ENCODE results near the gene F2R.
A peak's percentile ranks its signal among the peaks of the same experiment; 100 is the strongest.
"Not testable (repeated sequence)": the region's sequence is repeated elsewhere in the genome, so short reads cannot be mapped to it uniquely, and the experiment has no call there.

The F2R gene

DNA sequence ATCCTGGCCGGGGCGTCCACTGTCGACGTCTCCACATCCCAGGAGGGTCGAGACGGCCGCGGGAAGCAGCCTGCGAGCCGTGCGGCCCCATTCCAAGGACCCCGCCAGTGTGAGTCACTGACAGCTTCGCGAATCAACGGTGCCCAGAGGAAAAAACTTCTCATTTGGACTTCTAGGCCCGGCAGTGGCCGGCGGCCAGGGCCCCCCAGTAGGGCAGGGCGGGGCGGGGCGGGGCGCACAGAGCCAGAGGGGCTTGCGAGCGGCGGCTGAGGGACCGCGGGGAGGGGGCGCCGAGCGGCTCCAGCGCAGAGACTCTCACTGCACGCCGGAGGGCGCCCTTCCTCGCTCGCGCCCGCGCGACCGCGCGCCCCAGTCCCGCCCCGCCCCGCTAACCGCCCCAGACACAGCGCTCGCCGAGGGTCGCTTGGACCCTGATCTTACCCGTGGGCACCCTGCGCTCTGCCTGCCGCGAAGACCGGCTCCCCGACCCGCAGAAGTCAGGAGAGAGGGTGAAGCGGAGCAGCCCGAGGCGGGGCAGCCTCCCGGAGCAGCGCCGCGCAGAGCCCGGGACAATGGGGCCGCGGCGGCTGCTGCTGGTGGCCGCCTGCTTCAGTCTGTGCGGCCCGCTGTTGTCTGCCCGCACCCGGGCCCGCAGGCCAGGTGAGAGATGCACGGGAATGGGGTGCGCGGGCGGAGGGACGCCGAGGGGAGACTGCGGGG is at the start of gene F2R:
F2R (plus strand) TSS at position 391 of the 720 bp plus-strand sequence; CDS start at position 573, 182 bp downstream.
- peak; percentile 76 for DNase-seq (ENCODE audit: low read depth, low spot score)

DNA sequence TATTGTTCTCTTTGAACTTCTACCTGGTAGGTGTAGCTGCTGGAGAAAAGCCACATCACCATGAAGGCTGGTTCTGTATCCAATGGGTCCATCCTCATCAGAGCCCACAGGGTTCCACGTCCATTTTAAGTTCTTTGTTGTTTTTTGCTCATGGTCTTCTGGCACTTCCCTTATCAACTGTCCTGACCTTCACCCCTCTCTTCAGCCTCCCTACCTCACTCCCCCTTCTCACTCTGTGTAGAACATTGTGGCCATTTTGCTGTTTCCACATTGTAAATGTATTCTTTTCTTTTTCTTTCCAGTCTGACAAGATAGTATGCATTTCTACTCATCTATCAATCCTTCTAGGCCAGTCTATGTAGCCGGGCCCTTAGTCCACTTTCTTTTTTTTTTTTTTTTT is 48.4 kb upstream of the F2R start:
- DNase-seq (ENCODE audit: low read depth, low spot score): no peak

GRCh38 chr5:76669245-76669644 is 46.7 kb upstream of the F2R start:
- DNase-seq (ENCODE audit: low read depth, low spot score): no peak

DNA sequence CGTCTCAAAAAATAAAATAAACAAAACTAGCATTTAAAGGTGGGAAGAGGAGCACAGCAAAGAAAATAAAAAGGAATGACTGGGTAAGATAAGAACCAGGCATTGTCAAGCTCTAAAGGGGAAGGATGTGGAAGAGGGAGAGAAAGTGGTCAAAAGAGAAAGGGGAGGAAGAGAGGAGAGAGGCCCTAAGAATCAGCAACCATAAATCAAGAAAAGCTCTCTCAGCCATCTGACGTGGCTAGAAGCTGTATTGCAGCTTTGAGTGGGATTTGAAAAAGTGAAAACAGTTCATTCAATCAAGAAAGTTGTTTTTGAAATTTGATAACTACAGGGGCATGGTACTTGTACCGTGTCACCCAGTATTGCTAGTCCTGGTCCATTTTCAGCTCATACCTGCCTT is 45.4 kb upstream of the F2R start:
- no peak for DNase-seq (ENCODE audit: low read depth, low spot score)

DNA sequence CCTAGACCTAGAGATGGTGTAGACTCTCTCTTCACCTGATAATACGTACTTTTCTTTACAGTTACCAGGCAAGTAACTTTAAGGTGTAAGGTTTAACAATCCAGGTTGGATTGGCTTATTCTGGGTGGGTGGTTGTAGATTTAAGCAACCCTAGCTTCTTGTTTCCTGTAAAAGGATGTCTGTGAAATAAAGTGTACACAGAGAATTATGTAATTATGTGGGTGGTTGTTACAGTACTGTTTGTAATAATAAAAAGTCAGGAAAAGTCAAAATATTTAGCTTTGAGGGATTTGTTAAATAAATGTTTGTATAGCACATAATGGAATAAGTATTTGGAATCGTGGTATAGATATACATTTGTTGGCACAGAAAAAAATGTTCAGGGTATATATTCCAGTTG is 43.7 kb upstream of the F2R start:
- no peak for DNase-seq (ENCODE audit: low read depth, low spot score)

DNA sequence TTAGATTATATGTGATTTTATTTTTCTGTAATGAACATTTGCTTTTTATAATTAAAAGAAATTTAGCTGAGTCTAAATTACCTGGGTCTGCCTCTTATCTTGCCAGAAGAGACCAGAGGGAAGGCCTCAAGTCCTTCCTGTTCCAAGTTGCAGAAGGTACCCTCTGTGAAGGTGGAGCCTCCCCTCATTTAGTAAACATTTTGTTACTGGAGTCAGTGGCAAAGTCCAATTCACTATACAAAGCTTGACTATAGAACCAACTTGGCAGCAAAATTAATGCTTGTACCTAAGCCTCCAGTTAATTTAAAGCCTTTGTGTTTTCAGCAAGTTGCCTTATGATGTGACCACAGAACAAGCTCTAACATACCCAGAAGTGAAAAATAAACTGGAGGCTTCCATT is 42.8 kb upstream of the F2R start:
- no peak for DNase-seq (ENCODE audit: low read depth, low spot score)

DNA sequence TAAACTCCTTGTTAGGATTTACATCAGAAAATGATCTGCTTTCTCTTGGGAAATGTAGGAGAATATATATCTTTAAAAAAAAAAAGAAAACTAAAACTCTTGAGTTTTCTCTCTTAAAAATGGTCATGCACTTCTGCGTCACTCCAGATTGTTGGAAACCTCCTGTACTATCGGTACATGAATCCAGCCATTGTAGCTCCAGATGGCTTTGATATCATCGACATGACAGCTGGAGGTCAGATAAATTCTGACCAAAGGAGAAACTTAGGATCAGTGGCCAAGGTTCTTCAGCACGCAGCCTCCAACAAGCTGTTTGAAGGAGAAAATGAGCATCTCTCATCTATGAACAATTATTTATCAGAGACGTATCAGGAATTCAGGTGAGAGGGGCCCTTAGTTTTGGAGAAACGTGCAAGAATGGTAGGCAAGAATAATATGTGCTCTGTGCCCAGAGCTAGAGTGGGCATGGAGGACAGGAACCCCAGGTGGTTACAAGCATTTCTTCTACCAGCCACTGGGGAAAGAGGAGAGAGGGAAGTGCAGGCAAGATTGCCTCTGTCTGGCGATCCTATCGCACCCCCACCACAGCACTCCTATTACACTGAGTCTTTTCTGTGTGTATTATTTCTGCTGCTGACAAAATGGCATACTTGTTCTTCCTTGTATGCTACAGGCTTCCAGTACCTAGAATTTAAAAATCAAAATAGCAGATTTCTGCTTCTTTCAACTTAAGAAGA is 41.4 kb upstream of the F2R start:
- no peak for DNase-seq (ENCODE audit: low read depth, low spot score)

GRCh38 chr5:76675364-76675763 is 40.6 kb upstream of the F2R start:
- DNase-seq (ENCODE audit: low read depth, low spot score): no peak

DNA sequence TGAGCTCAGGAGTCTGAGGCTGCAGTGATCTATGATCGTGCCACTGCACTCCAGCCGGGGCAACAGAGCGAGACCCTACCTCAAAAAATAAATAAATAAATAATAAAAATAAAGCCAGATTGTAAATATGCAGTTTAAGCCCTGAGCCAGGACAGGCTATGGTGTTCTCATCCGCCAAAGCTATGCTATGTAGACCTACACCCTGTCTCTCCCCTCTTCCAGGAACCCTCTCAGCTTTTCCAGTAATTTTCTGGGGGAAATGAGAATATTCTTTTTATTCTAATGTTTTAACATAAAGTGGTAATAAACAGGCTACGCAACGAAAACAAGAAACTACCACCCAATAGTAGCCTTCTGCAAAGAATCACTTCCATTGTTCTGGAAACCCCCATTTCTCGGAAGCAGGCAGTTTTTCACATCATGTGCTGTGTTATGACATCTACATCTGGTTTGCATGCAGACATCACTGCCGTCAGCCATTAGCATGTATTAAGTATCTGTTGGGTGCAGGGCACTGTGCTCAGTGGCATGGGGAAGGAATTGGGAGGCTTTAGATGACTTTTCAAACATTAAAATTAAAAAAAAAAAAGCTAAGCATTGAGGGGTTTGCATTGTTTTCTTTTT is 38.0 kb upstream of the F2R start:
- no peak for DNase-seq (ENCODE audit: low read depth, low spot score)

DNA sequence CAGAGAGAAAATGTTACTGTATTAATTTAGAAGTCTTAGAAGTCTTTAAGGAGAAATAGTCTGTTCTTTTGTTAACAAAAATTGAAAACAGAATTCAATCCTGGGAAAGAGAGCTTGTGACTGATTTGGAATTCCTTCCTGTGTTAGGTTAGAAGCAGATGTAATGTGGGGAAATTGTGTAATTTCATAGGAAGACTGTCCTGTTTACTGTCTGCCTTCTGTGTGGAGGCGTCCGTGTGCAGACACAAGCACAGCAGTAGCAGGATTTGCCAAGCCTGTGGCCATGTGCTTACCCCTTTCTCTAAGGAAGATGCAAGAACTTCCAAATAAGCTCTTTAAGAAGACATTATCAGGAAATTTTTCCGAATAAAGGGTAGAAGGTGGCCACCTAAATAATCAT is 36.7 kb upstream of the F2R start:
- DNase-seq (ENCODE audit: low read depth, low spot score): no peak

- DNase-seq (ENCODE audit: low read depth, low spot score): not testable (repeated sequence)
Observed at GRCh38 chr5:76680826-76681225, 35.1 kb upstream of the F2R start.

DNA sequence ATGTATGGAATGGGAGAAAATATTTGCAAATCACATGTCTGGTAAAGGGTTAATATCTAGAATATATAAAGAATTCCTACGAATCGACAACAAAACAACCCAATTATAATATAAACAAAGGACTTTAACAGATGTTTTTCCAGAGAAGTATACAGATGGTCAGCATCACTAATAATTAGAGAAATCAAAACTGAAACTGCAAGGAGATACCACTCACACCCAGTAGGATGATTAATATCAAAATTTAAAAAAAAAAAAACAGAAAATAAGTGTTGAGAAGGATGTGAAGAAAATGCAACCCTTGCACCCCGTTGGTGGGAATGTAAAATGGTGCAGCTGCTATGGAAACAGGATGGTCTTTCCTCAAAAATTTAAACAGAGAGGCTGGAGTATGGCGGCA is 34.6 kb upstream of the F2R start:
- no peak for DNase-seq (ENCODE audit: low read depth, low spot score)

- DNase-seq (ENCODE audit: low read depth, low spot score): no peak
Observed at GRCh38 chr5:76682387-76682786, 33.5 kb upstream of the F2R start.

DNA sequence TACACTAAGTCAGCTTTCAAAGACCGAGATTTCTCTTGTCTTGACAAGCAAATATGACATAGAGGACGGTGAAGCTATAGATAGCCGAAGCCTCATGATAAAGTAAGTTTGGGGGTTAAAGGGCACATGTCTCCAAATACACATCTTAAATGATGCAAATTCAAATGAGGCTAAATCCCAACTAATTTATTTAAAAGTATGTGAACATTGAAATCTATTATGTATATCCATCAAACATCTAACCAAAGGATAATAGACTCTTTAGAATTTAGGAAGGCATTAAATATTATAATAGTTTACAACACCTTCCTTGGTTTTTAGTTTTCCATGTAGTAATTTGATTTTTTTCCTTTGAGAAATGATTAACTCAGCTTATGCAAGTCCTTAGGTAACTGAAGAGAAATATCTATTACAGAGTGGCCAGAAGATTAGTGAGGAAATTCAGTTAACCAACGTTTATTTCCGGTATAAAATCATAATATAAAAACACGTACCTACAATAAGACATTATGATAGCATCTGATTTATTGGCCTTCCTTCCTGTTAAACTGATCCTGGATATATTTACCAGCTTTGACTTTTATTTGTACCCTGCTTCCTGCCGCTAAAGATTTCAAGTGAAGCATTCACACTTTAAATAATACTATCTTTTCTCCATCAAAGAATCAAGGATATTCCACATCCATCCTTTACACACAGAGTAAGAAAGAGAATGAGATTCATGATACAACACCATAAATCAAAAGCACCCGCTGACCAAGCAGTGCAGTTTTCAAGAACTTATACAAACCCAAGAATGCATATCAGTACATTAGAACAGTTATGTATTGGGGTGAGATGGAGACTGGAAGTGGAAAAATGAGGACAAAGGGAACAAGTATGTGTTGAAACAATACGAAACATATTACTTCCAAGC is 31.9 kb upstream of the F2R start:
- DNase-seq (ENCODE audit: low read depth, low spot score): no peak

- DNase-seq (ENCODE audit: low read depth, low spot score): no peak
Observed at GRCh38 chr5:76684756-76685519, 31.0 kb upstream of the F2R start.

DNA sequence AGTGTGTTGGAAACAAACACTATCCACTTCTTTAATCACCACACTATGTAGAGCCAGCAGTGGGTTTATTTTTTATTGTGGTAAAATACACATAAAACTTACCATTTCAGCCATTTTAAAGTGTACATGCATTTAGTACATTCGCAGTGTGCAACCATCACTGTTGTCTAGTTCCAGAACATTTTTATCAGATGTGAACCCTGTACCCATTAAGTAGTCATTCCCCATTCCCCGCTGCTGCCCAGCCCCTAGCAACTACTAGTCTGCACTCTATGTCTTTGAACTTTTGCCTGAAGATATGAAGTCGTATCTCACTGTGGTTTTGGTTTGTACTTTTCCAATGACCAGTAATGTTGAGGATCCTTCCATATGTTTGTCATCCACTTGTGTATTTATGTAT is 30.2 kb upstream of the F2R start:
- no peak for DNase-seq (ENCODE audit: low read depth, low spot score)

DNA sequence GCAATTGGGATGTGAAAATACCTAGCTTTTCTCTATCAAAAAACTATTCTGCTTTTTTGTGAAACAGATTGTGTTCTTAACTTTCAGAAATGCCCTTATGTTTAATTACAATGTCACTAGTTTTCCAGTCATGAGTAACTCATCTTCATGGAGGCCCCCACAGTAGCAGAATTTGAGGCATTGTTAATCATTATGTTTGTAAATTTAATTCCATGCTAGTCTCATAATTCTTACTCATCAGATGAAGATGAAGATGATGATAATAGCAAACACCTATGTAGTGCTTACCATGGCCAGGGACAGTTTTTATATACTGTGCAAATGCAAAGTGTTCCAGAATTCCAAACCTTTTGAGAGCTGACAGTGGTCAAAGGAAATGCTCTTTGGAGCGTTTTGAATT is 27.7 kb upstream of the F2R start:
- DNase-seq (ENCODE audit: low read depth, low spot score): no peak

DNA sequence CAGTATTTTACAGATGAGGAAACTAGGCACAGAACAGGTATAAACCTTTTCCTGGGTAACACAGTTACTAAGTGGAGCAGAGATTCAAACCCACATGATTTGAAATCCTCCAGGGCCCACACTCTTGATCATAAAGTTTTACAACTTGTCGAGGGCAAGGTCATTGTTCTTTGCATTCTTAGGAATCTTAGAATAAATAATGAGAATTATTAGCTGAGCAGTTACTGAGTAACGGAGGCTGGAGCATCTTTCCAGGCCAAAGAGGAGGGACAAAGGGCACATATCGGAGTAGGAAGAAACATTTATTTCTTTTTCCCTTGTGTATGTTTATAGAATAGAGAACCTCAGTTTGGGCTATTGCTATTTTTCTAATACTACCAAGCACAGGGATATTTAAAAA is 27.1 kb upstream of the F2R start:
- DNase-seq (ENCODE audit: low read depth, low spot score): no peak

- no peak for DNase-seq (ENCODE audit: low read depth, low spot score)
Observed at GRCh38 chr5:76689321-76690036, 26.4 kb upstream of the F2R start.

GRCh38 chr5:76690037-76690679 is 25.8 kb upstream of the F2R start:
- no peak for DNase-seq (ENCODE audit: low read depth, low spot score)

Data from ELF-1 (cell line).